HepG2 (cell line): ENCODE measurements around the gene CASKIN2. TPM values are rescaled to one million over a fixed set of nuclear protein-coding genes. Genes with fewer than 3 reads are reported as not detected.

Source experiments
- CBX1 ChIP-seq: IDR thresholded peaks from one replicate; pipeline ENCODE4 v1.6.1; 2016; ENCODE audit warnings: antibody characterized with exemption, low read depth
- EP300 ChIP-seq, 3 experiments: sonication (generic) in 1 of 3; formaldehyde crosslinking in 1 of 3; IDR thresholded peaks; 2 replicates each; pipeline versions ENCODE4 v1.5.1 to v1.6.1; 2011 to 2020; ENCODE audit warnings: low read depth in 2 of 3, low read length in 2 of 3, borderline replicate concordance in 1 of 3, improper control_type of control experiment in 1 of 3, mild to moderate bottlenecking in 1 of 3, missing genetic modification reagents in 1 of 3, moderate library complexity in 1 of 3
- HNRNPH1 ChIP-seq: fragments of 200-400 bp; formaldehyde crosslinking; optimal IDR thresholded peaks from 2 replicates; pipeline ENCODE3; 2017; ENCODE audit warnings: mild to moderate bottlenecking, low read depth, low read length
- JDP2 ChIP-seq: sonication (generic); formaldehyde crosslinking; IDR thresholded peaks from 2 replicates; pipeline ENCODE4 v1.8.1; 2022; ENCODE audit warnings: missing genetic modification reagents, borderline replicate concordance
- KDM5A ChIP-seq: fragments of 200-600 bp; sonication (generic); IDR thresholded peaks from 2 replicates; pipeline ENCODE4 v1.7.0; 2018; ENCODE audit warnings: antibody characterized with exemption, mild to moderate bottlenecking, low read length, borderline replicate concordance
- LCORL ChIP-seq, 2 experiments: fragments of 450-650 bp in 1 of 2; sonication (generic) in 1 of 2; formaldehyde crosslinking in 1 of 2; IDR thresholded peaks; 2 replicates each; pipeline versions ENCODE4 v1.5.0 to v1.6.1; 2017 to 2020; ENCODE audit warnings: antibody characterized with exemption in 1 of 2, missing genetic modification reagents in 1 of 2
- MBNL3 ChIP-seq: fragments of 250-450 bp; sonication (Bioruptor Pico); conservative IDR thresholded peaks from 2 replicates; pipeline ENCODE4 v1.8.0; 2022; ENCODE audit warnings: mild to moderate bottlenecking, inconsistent platforms
- MEIS2 ChIP-seq: sonication (generic); formaldehyde crosslinking; IDR thresholded peaks from 2 replicates; pipeline ENCODE4 v1.9.0; 2021; ENCODE audit warnings: mild to moderate bottlenecking, missing genetic modification reagents
- NONO ChIP-seq, 2 experiments: fragments of 450-650 bp in 1 of 2; sonication (generic) in 1 of 2; formaldehyde crosslinking in 1 of 2; IDR thresholded peaks in 1 of 2; conservative IDR thresholded peaks in 1 of 2; 2 replicates each; pipeline versions ENCODE4 v1.6.1 to v1.8.0; 2017 to 2022; ENCODE audit warnings: mild to moderate bottlenecking in 1 of 2, missing genetic modification reagents in 1 of 2, moderate library complexity in 1 of 2
- ONECUT2 ChIP-seq: sonication (generic); formaldehyde crosslinking; IDR thresholded peaks from 2 replicates; pipeline ENCODE4 v1.4.0; 2020; ENCODE audit warnings: missing genetic modification reagents
- PTBP1 ChIP-seq: fragments of 200-400 bp; formaldehyde crosslinking; IDR thresholded peaks from 2 replicates; pipeline ENCODE4 v1.6.1; 2018; ENCODE audit warnings: low read length, low read depth; ENCODE audit not compliant: poor library complexity, severe bottlenecking
- RBM39 ChIP-seq: fragments of 200-400 bp; formaldehyde crosslinking; IDR thresholded peaks from one replicate; pipeline ENCODE4 v1.6.1; 2018; ENCODE audit warnings: antibody characterized with exemption, mild to moderate bottlenecking, low read depth, low read length; ENCODE audit not compliant: poor library complexity, severe bottlenecking
- SALL1 ChIP-seq: sonication (generic); formaldehyde crosslinking; IDR thresholded peaks from 2 replicates; pipeline ENCODE4 v1.8.0; 2022; ENCODE audit warnings: mild to moderate bottlenecking, missing genetic modification reagents
- TBX2 ChIP-seq: sonication (generic); formaldehyde crosslinking; IDR thresholded peaks from 2 replicates; pipeline ENCODE4 v1.5.0; 2020; ENCODE audit warnings: missing genetic modification reagents, mild to moderate bottlenecking, borderline replicate concordance
- YEATS2 ChIP-seq: sonication (generic); formaldehyde crosslinking; IDR thresholded peaks from 2 replicates; pipeline ENCODE4 v1.4.0; 2020; ENCODE audit warnings: missing genetic modification reagents, borderline replicate concordance
- ZNF142 ChIP-seq: sonication (generic); formaldehyde crosslinking; IDR thresholded peaks from 2 replicates; pipeline ENCODE4 v1.4.0; 2020; ENCODE audit warnings: missing genetic modification reagents
- ZNF576 ChIP-seq: sonication (generic); formaldehyde crosslinking; IDR thresholded peaks from 2 replicates; pipeline ENCODE4 v1.4.0; 2020; ENCODE audit warnings: mild to moderate bottlenecking, missing genetic modification reagents
- ZNF616 ChIP-seq: sonication (generic); formaldehyde crosslinking; IDR thresholded peaks from 2 replicates; pipeline ENCODE4 v1.5.0; 2020; ENCODE audit warnings: low read depth, mild to moderate bottlenecking, missing genetic modification reagents
- ZNF672 ChIP-seq: sonication (generic); formaldehyde crosslinking; IDR thresholded peaks from 2 replicates; pipeline ENCODE4 v1.8.1; 2022; ENCODE audit warnings: missing genetic modification reagents
- polyA plus RNA-seq, 8 experiments: library from polyadenylated mRNA; depleted of rRNA in 3 of 8; stranded (reverse) in 7 of 8; unstranded in 1 of 8; fragments of >200 nt; fragmentation: Illumina TruSeq in 4 of 8; extraction: Trizol in 4 of 8; gene quantifications; 2 replicates each; pipeline versions ENCODE4 v1.2.1 to v1.2.3, GENCODE V29; 2011 to 2016; ENCODE audit warnings: low read depth in 4 of 8, missing spikeins in 1 of 8, mixed read lengths in 1 of 8; ENCODE audit not compliant: insufficient read depth in 1 of 8
- total RNA-seq, 5 experiments: library from RNA; depleted of rRNA; stranded (reverse); fragments of >200 nt; fragmentation: Illumina TruSeq; extraction: Trizol; gene quantifications; 2 replicates each; pipeline ENCODE4 v1.2.3, GENCODE V29; 2016; ENCODE audit warnings: low read depth in 1 of 5
- TF ChIP-seq, protein P1 (sequence below): sonication (generic); formaldehyde crosslinking; IDR thresholded peaks from 2 replicates; pipeline ENCODE4 v1.5.0; 2020; ENCODE audit warnings: mild to moderate bottlenecking, missing genetic modification reagents, moderate library complexity

CASKIN2 gene
- total and polyA plus RNA-seq, 2 of the 13 experiments (the other 11 are each of a cell fraction or from before 2014, with no cell fraction given), result 5.2 to 7.8 TPM

- TF ChIP-seq ZNF142 (CRISPR knock-in tag) (no peak), ONECUT2 (CRISPR knock-in tag) (no peak), NONO (IDR thresholded peaks at IDR 0.05) (no peak), NONO (CRISPR knock-in tag; conservative IDR thresholded peaks at IDR 0.05) (no peak; the same call in 1 of the 2 replicates), ZNF672 (CRISPR knock-in tag) (no peak), HNRNPH1 (no peak), YEATS2 (peak; percentile 91), LCORL (IDR thresholded peaks at IDR 0.05) (no peak), LCORL (CRISPR knock-in tag; IDR thresholded peaks at IDR 0.05) (peak; percentile 94), PTBP1 (no peak), KDM5A (no peak), SALL1 (CRISPR knock-in tag) (peak; percentile 76), MEIS2 (peak; percentile 84; the same call in 1 of the 2 replicates), TBX2 (CRISPR knock-in tag) (peak; percentile 90), ZNF576 (CRISPR knock-in tag) (0 out of 2 replicates have a peak, but pooled peaks have one; percentile 73), MBNL3 (CRISPR knock-in tag) (no peak), EP300 (IDR thresholded peaks at IDR 0.05; ENCODE audit: low read depth in 2 of 2, low read length in 2 of 2) (peak in 1 of 2 experiments; percentile 43; a peak in 2 of 4 replicates), EP300 (CRISPR knock-in tag; IDR thresholded peaks at IDR 0.05; ENCODE audit: borderline replicate concordance) (no peak; the same call in 1 of the 2 replicates), JDP2 (CRISPR knock-in tag) (no peak), ZNF616 (CRISPR knock-in tag) (no peak), RBM39 (no peak), CBX1 (no peak)
- TF ChIP-seq, protein P1, sequence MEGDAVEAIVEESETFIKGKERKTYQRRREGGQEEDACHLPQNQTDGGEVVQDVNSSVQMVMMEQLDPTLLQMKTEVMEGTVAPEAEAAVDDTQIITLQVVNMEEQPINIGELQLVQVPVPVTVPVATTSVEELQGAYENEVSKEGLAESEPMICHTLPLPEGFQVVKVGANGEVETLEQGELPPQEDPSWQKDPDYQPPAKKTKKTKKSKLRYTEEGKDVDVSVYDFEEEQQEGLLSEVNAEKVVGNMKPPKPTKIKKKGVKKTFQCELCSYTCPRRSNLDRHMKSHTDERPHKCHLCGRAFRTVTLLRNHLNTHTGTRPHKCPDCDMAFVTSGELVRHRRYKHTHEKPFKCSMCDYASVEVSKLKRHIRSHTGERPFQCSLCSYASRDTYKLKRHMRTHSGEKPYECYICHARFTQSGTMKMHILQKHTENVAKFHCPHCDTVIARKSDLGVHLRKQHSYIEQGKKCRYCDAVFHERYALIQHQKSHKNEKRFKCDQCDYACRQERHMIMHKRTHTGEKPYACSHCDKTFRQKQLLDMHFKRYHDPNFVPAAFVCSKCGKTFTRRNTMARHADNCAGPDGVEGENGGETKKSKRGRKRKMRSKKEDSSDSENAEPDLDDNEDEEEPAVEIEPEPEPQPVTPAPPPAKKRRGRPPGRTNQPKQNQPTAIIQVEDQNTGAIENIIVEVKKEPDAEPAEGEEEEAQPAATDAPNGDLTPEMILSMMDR (CRISPR knock-in tag), result peak; percentile 44
These were observed 34.2 kb upstream of the CASKIN2 start (continued) for GRCh38 chr17:75549246-75550138.
